ENCODE measurements around the gene TBX3. TPM values are rescaled to one million over a fixed set of nuclear protein-coding genes. Genes with fewer than 3 reads are reported as not detected.

Gene TBX3
- total and polyA plus RNA-seq, 2 experiments from 2014 or later, result 63.7 to 87.5 TPM

DNA sequence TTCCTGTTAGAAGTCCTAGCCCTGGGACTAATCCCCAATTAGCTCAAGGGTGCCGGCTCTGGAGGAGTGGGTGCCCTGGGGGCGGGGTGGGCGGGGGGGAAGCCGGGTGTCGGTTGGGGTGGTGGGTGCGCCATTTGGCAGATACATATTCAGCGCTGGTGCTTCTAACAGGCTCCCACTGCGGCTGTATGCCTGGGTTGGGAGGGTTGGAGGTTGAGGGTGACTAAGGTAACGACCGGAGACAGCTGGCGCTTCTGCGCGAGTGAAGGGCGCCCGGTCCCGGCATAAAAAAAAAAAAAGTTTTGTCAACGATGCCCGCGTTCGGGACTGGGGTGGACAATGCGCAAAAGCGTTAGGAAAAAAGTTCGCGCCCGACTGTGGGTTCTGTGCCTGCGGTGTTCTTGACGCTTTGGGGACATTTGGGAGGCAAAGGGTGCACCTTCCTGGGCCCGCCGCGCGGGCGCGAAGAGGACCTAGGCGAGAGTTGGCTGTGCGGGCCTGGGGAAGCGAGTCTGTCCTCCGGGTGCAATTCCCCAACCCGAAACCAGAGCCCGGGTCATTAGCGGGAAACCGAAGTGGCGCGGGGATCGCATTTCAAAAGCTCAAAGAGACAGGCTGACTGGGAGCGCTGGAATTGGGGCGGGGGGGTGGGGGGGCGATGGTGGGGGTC lies 19.2 kb downstream of the TBX3 start:
- Histone ChIP-seq H3K27me3 (peaks cover 53% of the 10 kb centered on the region), H3K4me1 (ENCODE audit: low read depth) (peaks cover 25% of the 10 kb centered on the region), H3K27ac (no peak overlapping the region), H3K36me3 (no peaks in the 10 kb centered on the region), H3K9me3 (ENCODE audit: low read depth) (no peaks in the 10 kb centered on the region), H3K4me3 (peak overlapping the region; percentile 11)
- no peak for DNase-seq (ENCODE audit: low read depth in 1 of 2, low spot score in 1 of 2)
- no peak for TF ChIP-seq CTCF (IDR thresholded peaks at IDR 0.05; ENCODE audit: low read depth, low read length)

DNA sequence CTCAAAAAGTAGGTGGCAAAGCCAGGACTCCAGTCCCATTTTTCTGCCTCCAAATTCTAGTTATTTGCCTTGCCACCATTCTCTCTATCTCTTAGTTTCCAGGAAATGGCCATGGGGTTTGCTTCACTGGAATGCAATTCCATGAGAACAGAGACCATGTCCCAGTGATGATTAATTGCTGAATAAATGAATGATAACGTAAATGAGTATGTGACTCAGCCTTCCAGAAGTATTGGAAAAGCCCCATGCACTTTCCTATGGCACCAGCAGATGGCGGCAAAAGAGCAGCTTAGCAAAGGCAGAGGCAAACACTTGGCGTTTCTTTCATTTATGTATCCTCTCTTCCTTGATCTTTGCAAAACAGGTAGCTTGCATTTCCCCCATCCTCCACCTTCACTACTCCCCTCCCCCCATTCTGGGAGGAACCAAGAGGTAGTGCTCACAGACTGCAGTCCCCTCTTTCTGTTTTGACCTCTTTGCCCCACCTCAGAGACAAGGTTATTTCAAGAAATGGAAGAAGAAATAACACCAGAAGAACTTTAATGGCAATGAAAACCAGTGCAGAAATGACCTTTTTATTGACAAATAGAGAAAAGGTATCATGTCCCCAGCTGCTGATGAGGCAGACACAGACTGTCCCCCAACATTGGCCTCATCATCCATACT lies 21.3 kb downstream of the TBX3 start:
- H3K27me3 ChIP-seq, result peaks cover 50% of the 10 kb centered on the region
- peak; percentile 80 to 87 for DNase-seq (ENCODE audit: low read depth in 1 of 2, low spot score in 1 of 2)
- H3K36me3 ChIP-seq, result no peaks in the 10 kb centered on the region
- TF ChIP-seq CTCF (IDR thresholded peaks at IDR 0.05; ENCODE audit: low read depth, low read length), result peak; percentile 86
- H3K27ac ChIP-seq, result no peak overlapping the region
- peaks cover 23% of the 10 kb centered on the region for H3K4me1 ChIP-seq (ENCODE audit: low read depth)
- H3K9me3 ChIP-seq (ENCODE audit: low read depth), result no peaks in the 10 kb centered on the region
- no peak overlapping the region for H3K4me3 ChIP-seq

DNA sequence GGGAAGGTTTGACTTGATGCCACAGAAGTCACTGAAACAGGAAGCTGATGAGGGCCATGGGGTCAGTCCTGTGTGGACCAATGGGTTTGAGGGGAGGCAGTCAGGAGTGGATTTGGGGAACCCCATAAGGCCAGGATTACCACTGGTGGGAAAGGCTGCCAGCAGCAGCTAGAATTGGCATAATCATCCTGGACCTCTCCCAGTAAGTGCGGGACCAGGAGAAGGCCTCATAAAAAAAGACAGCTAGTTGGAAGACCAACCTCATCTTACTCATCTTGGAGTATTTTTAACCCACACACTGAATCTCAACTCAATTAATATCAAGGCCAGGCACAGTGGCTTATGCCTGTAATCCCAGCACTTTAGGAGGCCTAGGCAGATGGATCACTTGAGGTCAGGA lies 22.7 kb downstream of the TBX3 start:
- H3K36me3 ChIP-seq, result no peaks in the 10 kb centered on the region
- H3K27ac ChIP-seq, result no peak overlapping the region
- peaks cover 36% of the 10 kb centered on the region for H3K27me3 ChIP-seq
- no peaks in the 10 kb centered on the region for H3K9me3 ChIP-seq (ENCODE audit: low read depth)
- no peak overlapping the region for H3K4me3 ChIP-seq
- DNase-seq (ENCODE audit: low read depth in 1 of 2, low spot score in 1 of 2), result no peak
- H3K4me1 ChIP-seq (ENCODE audit: low read depth), result peaks cover 20% of the 10 kb centered on the region
- TF ChIP-seq CTCF (IDR thresholded peaks at IDR 0.05; ENCODE audit: low read depth, low read length), result no peak

DNA sequence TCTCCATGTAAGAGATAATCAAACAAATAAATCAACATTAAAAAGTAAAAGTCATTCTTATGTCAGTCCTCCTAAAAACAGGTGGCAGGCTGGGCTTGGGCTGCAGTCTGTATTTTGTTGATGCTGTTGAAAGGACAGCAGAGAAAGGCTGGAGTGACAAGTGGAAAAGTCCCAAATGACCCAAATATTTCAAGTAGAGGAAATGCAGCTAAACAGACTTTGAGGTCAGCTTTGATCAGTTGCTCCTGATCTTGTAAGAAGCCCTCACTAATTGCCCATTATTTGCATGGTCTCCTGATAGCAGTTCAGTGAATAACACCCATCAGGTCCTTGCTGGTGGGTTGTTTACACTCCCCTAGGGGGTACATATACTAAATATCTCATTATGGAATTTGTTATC lies 24.9 kb downstream of the TBX3 start:
- H3K27ac ChIP-seq, result no peak overlapping the region
- no peaks in the 10 kb centered on the region for H3K36me3 ChIP-seq
- H3K9me3 ChIP-seq (ENCODE audit: low read depth), result no peaks in the 10 kb centered on the region
- peaks cover 17% of the 10 kb centered on the region for H3K4me1 ChIP-seq (ENCODE audit: low read depth)
- TF ChIP-seq CTCF (IDR thresholded peaks at IDR 0.05; ENCODE audit: low read depth, low read length), result no peak
- no peak for DNase-seq (ENCODE audit: low read depth in 1 of 2, low spot score in 1 of 2)
- peaks cover 14% of the 10 kb centered on the region for H3K27me3 ChIP-seq
- no peak overlapping the region for H3K4me3 ChIP-seq

DNA sequence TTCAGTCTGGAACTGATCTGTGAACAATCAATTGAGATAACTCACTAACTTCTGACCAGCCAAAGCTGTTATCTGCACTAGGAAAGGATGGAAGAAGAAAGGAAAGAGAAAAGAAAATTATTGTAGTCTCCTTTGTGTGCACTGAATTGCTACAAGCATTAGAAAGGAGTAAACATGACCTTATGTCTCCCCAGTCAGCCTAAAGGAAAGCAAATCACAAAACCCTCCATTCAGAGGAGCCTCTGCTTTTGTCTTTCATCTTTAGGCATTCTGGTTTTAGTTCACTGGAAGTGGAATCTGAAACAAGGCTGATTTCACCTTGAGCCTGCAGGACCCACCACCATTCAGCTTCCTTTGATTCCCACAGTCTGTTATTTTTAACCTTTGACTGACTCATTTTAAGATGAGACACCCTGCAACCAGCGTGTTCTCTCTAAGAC lies 26.0 kb downstream of the TBX3 start:
- Histone ChIP-seq H3K4me3 (no peak overlapping the region), H3K4me1 (ENCODE audit: low read depth) (peaks cover 17% of the 10 kb centered on the region), H3K27me3 (peaks cover 4% of the 10 kb centered on the region), H3K27ac (peak overlapping the region; percentile 62), H3K36me3 (no peaks in the 10 kb centered on the region), H3K9me3 (ENCODE audit: low read depth) (no peaks in the 10 kb centered on the region)
- DNase-seq (ENCODE audit: low read depth in 1 of 2, low spot score in 1 of 2), result no peak
- TF ChIP-seq CTCF (IDR thresholded peaks at IDR 0.05; ENCODE audit: low read depth, low read length), result no peak
